Endothelial cell of umbilical vein (primary cell): ENCODE data around the gene ARGLU1. TPM values are rescaled to one million over a fixed set of nuclear protein-coding genes. Genes with fewer than 3 reads are reported as not detected.

Experiments
- BruUV-seq: library from RNA; stranded (reverse); fragments of 400-500 nt; replicated peaks from 2 replicates; lab custom pipeline; 2021; lab: Mats Ljungman, UMichigan
- CTCF ChIA-PET: fragments of 300-600, 350-600 bp; sonication (Branson Sonifier 250); formaldehyde crosslinking; loops from one replicate; lab custom pipeline; 2021; ENCODE audit warnings: antibody characterized with exemption, inconsistent platforms; lab: Charles Lee
- POLR2A ChIA-PET: fragments of 300-600, 350-600 bp; sonication (Branson Sonifier 250); formaldehyde crosslinking; loops from one replicate; lab custom pipeline; 2021; ENCODE audit warnings: antibody characterized with exemption, inconsistent platforms; lab: Charles Lee
- DNase-seq: peaks from one replicate; pipeline ENCODE4 v3.0.0-alpha.2; 2011; ENCODE audit warnings: low read depth, low spot score
- FAIRE-seq: peaks from 2 replicates; lab custom pipeline; 2011; peaks lifted over from hg19 to GRCh38; lab: Jason Lieb, UNC
- H2AFZ ChIP-seq: 2 replicates; pipeline ENCODE4 v1.6.0; 2012; ENCODE audit warnings: low read depth, low read length, control low read depth, inconsistent platforms
- H3K27ac ChIP-seq: 2 replicates; pipeline ENCODE4 v1.5.1; 2011; ENCODE audit warnings: low read depth, mild to moderate bottlenecking, control low read depth, low read length, moderate library complexity; ENCODE audit not compliant: insufficient read depth
- H3K27me3 ChIP-seq, 2 experiments: 2 replicates each; pipeline versions ENCODE4 v1.6.0 to v1.6.1; 2011; ENCODE audit warnings: low read length in 2 of 2, mixed read lengths in 1 of 2; ENCODE audit not compliant: control insufficient read depth in 2 of 2, insufficient read depth in 2 of 2
- H3K36me3 ChIP-seq, 2 experiments: 2 replicates in 1 of 2; 3 replicates in 1 of 2; pipeline ENCODE4 v1.5.1; 2011; ENCODE audit warnings: low read length in 2 of 2, mild to moderate bottlenecking in 1 of 2, moderate library complexity in 1 of 2; ENCODE audit not compliant: control insufficient read depth in 2 of 2, insufficient read depth in 2 of 2; ENCODE audit errors: extremely low read depth in 1 of 2
- H3K4me1 ChIP-seq: 3 replicates; pipeline ENCODE4 v1.5.1; 2011; ENCODE audit warnings: mild to moderate bottlenecking, low read length; ENCODE audit not compliant: control insufficient read depth, insufficient read depth; ENCODE audit errors: extremely low read depth
- H3K4me2 ChIP-seq: 2 replicates; pipeline ENCODE4 v1.6.1; 2011; ENCODE audit warnings: low read length, control low read depth, mixed read lengths; ENCODE audit not compliant: insufficient read depth
- H3K4me3 ChIP-seq, 3 experiments: fragments of 200-600 bp in 1 of 3; sonication (generic), shearing (Covaris generic) in 1 of 3; replicated peaks in 1 of 3; 2 replicates each; pipeline ENCODE4 v1.5.1; 2011 to 2016; ENCODE audit warnings: control low read depth in 3 of 3, low read length in 3 of 3, mild to moderate bottlenecking in 2 of 3, inconsistent platforms in 1 of 3, low read depth in 1 of 3, moderate library complexity in 1 of 3; ENCODE audit not compliant: insufficient read depth in 1 of 3
- H3K79me2 ChIP-seq: 2 replicates; pipeline ENCODE4 v1.6.0; 2012; ENCODE audit warnings: low read length, inconsistent platforms; ENCODE audit not compliant: control insufficient read depth, insufficient read depth
- H3K9ac ChIP-seq: replicated peaks from 2 replicates; pipeline ENCODE3; 2011; ENCODE audit warnings: low read length, control low read depth; ENCODE audit not compliant: insufficient read depth; ENCODE audit errors: extremely low read depth
- H3K9me1 ChIP-seq: replicated peaks from 3 replicates; pipeline ENCODE4 v1.6.0; 2011; ENCODE audit warnings: mild to moderate bottlenecking, low read length; ENCODE audit not compliant: control insufficient read depth, insufficient read depth; ENCODE audit errors: extremely low read depth
- H3K9me3 ChIP-seq: replicated peaks from 2 replicates; pipeline ENCODE4 v1.5.1; 2012; ENCODE audit warnings: low read length, inconsistent platforms; ENCODE audit not compliant: control insufficient read depth, insufficient read depth
- H4K20me1 ChIP-seq: replicated peaks from 2 replicates; pipeline ENCODE3; 2011; ENCODE audit warnings: mild to moderate bottlenecking, low read length; ENCODE audit not compliant: control insufficient read depth, insufficient read depth; ENCODE audit errors: extremely low read depth
- CTCF ChIP-seq, 2 donors: IDR thresholded peaks; 1 replicate in 1 of 2; 2 replicates in 1 of 2; pipeline ENCODE4 v1.5.1; 2011; ENCODE audit warnings: low read length in 2 of 2, mild to moderate bottlenecking in 2 of 2, moderate library complexity in 2 of 2, control low read depth in 1 of 2, inconsistent platforms in 1 of 2, low read depth in 1 of 2; ENCODE audit not compliant: insufficient read depth in 1 of 2; ENCODE audit errors: extremely low read depth in 1 of 2
- FOS ChIP-seq: IDR thresholded peaks from 2 replicates; pipeline ENCODE4 v1.6.1; 2011; ENCODE audit warnings: mild to moderate bottlenecking, low read length, moderate library complexity, borderline replicate concordance; ENCODE audit not compliant: insufficient read depth
- GATA2 ChIP-seq: IDR thresholded peaks from 2 replicates; pipeline ENCODE4 v1.7.0; 2011; ENCODE audit warnings: low read depth, mild to moderate bottlenecking, moderate library complexity, mixed read lengths, low read length; ENCODE audit not compliant: insufficient read length, insufficient read depth
- JUN ChIP-seq: IDR thresholded peaks from 2 replicates; pipeline ENCODE4 v1.6.1; 2011; ENCODE audit warnings: borderline replicate concordance, low read depth; ENCODE audit not compliant: insufficient read length, insufficient read depth
- MAX ChIP-seq: IDR thresholded peaks from 2 replicates; pipeline ENCODE4 v1.6.1; 2011; ENCODE audit not compliant: insufficient read depth, insufficient read length
- MYC ChIP-seq: IDR thresholded peaks from one replicate; pipeline ENCODE4 v1.6.1; 2011; ENCODE audit warnings: mild to moderate bottlenecking, low read depth, low read length
- POLR2A ChIP-seq: IDR thresholded peaks from 2 replicates; pipeline ENCODE4 v1.6.1; 2012; ENCODE audit warnings: low read depth, mild to moderate bottlenecking, control low read depth, low read length
- POLR2AphosphoS5 ChIP-seq: IDR thresholded peaks from 2 replicates; pipeline ENCODE4 v1.6.1; 2012; ENCODE audit warnings: low read depth, mild to moderate bottlenecking, control low read depth, low read length, moderate library complexity; ENCODE audit not compliant: insufficient read depth
- dilution Hi-C: fragments of 300-500 bp; cut with MboI; formaldehyde crosslinking; loops from one replicate; pipeline ENCODE4 v1.15.0; 2019; ENCODE audit warnings: low sequenced_read_pairs; ENCODE audit not compliant: extremely low pct_ligation_motif_present
- intact Hi-C: fragments of 100-400 bp; cut with micrococcal nuclease; formaldehyde crosslinking; loops from one replicate; pipeline ENCODE4 v1.10.0; 2022
- polyA plus RNA-seq, 4 experiments: library from polyadenylated mRNA; depleted of rRNA in 3 of 4; stranded (reverse) in 3 of 4; unstranded in 1 of 4; fragments of >200 nt; gene quantifications; 2 replicates each; pipeline versions ENCODE4 v1.2.1 to v1.2.3, GENCODE V29; 2011 to 2012; ENCODE audit warnings: missing spikeins in 1 of 4
- total RNA-seq: library from RNA; stranded (reverse); gene quantifications from 2 replicates; pipeline ENCODE4 v1.2.3, GENCODE V29; 2021

Gene ARGLU1
- total and polyA plus RNA-seq, 2 donors (not counting 3 experiments of a cell fraction or from before 2014, with no cell fraction given), result 44.4 to 111 TPM

GRCh38 chr13:106602178-106602577, 34.2 kb upstream of the ARGLU1 start:
- TF ChIP-seq GATA2 (no peak), FOS (no peak), MAX (no peak), CTCF (IDR thresholded peaks at IDR 0.05; ENCODE audit: extremely low read depth in 1 of 2, insufficient read depth in 1 of 2, low read depth in 1 of 2, low read length in 2 of 2) (no peak), MYC (no peak), POLR2AphosphoS5 (no peak), POLR2A (no peak), JUN (no peak)
- no peak overlapping the region for H3K27ac ChIP-seq
- H3K9me3 ChIP-seq, result no peaks in the 10 kb centered on the region
- no peak overlapping the region for H2AFZ ChIP-seq
- H3K4me1 ChIP-seq, result no peaks in the 10 kb centered on the region
- H4K20me1 ChIP-seq, result no peaks in the 10 kb centered on the region
- no peak overlapping the region for H3K4me3 ChIP-seq
- no TSS peak for BruUV-seq
- H3K9ac ChIP-seq, result no peak overlapping the region
- H3K79me2 ChIP-seq, result no peaks in the 10 kb centered on the region
- DNase-seq (no peak), FAIRE-seq (no peak)
- no peaks in the 10 kb centered on the region for H3K36me3 ChIP-seq
- no peak overlapping the region for H3K4me2 ChIP-seq
- POLR2A ChIA-PET, result no interaction called here
- intact Hi-C loops, result no loop called here
- H3K27me3 ChIP-seq, result peaks cover 0 to 3% of the 10 kb centered on the region in 2 experiments
- dilution Hi-C loops, result no loop called here
- CTCF ChIA-PET, result no interaction called here
- H3K9me1 ChIP-seq, result no peaks in the 10 kb centered on the region
